Muscle of arm (tissue), 14 donors: ENCODE results near the gene PGA3. TPM values are rescaled to one million over a fixed set of nuclear protein-coding genes. Genes with fewer than 3 reads are reported as not detected.
"Not testable (repeated sequence)": the region's sequence is repeated elsewhere in the genome, so short reads cannot be mapped to it uniquely, and the experiment has no call there.

Experiments used
- DNase-seq: peaks from one replicate; pipeline ENCODE4 v3.0.0-alpha.2; 2013
- long read RNA-seq, 11 donors: transcript quantifications; one replicate each; lab custom pipeline, GENCODE V29; 2026
- polyA plus RNA-seq, 12 donors: library from polyadenylated mRNA; unstranded; fragments of 120-200 nt; gene quantifications; one replicate each; pipeline ENCODE4 v1.2.1, GENCODE V29; 2013; ENCODE audit not compliant: insufficient read length in 12 of 12

The PGA3 gene
- 1 to 10 TPM in 1 of 12 donors, under 1 TPM in 7, not detected in 4; 0.12 to 1.4 (median 0.37) TPM for polyA plus RNA-seq
- long read RNA-seq, donor 1: 0 reads
- long read RNA-seq, donor 2: 0 reads
- long read RNA-seq, donor 3: 0 reads
- long read RNA-seq, donor 4: 0 reads
- long read RNA-seq, donor 5: 0 reads
- long read RNA-seq, donor 6, partial matches to known transcripts: 0 of 1 reads
- long read RNA-seq, donor 6, other reads (novel, unspliced or antisense): 0 of 1 reads
- long read RNA-seq, donor 7: 0 reads
- long read RNA-seq, donor 8: 0 reads
- long read RNA-seq, donor 9: 0 reads
- long read RNA-seq, donor 10: 0 reads
- long read RNA-seq, donor 11: 0 reads

GRCh38 chr11:61202950-61203746 is at the start of gene PGA3:
Gene PGA3, plus strand, starts transcription at chr11:61203515. Its CDS starts 50 bp downstream, at chr11:61203565.
- not testable (repeated sequence) for DNase-seq

GRCh38 chr11:61153593-61154095 is 49.7 kb upstream of the PGA3 start:
- no peak for DNase-seq

GRCh38 chr11:61154528-61154927 is 48.8 kb upstream of the PGA3 start:
- no peak for DNase-seq

- no peak for DNase-seq
Measured at GRCh38 chr11:61155312-61155711, 48.0 kb upstream of the PGA3 start.

- DNase-seq: no peak
Measured at GRCh38 chr11:61155741-61156140, 47.6 kb upstream of the PGA3 start.

- DNase-seq: no peak
Measured at GRCh38 chr11:61157743-61158142, 45.6 kb upstream of the PGA3 start.

- DNase-seq: no peak
Measured at GRCh38 chr11:61158691-61159381, 44.5 kb upstream of the PGA3 start.

- no peak for DNase-seq
Measured at GRCh38 chr11:61160487-61161189, 42.7 kb upstream of the PGA3 start.

GRCh38 chr11:61161190-61162091 is 41.9 kb upstream of the PGA3 start, which contains the start of gene VPS37C:
Gene VPS37C, minus strand, starts transcription at chr11:61161426. Its CDS starts 22,597 bp downstream, at chr11:61138829.
- DNase-seq: peak; percentile 91

- no peak for DNase-seq
Measured at GRCh38 chr11:61162092-61162941, 41.0 kb upstream of the PGA3 start.

- no peak for DNase-seq
Measured at GRCh38 chr11:61163021-61163420, 40.3 kb upstream of the PGA3 start.

- no peak for DNase-seq
Measured at GRCh38 chr11:61163714-61164605, 39.4 kb upstream of the PGA3 start.

- no peak for DNase-seq
Measured at GRCh38 chr11:61164606-61165424, 38.5 kb upstream of the PGA3 start.

GRCh38 chr11:61165785-61166184 is 37.5 kb upstream of the PGA3 start:
- DNase-seq: not testable (repeated sequence)

GRCh38 chr11:61166331-61166730 is 37.0 kb upstream of the PGA3 start:
- not testable (repeated sequence) for DNase-seq

GRCh38 chr11:61168042-61168688 is 35.1 kb upstream of the PGA3 start:
- DNase-seq: no peak

- no peak for DNase-seq
Measured at GRCh38 chr11:61168800-61169199, 34.5 kb upstream of the PGA3 start.
